Suppressor macrophage treated with lipopolysaccharide for 4 hours (primary cell): ENCODE data around the gene MMP1.

ENCODE experiments used
- DNase-seq: peaks from one replicate; pipeline ENCODE4 v3.0.0-alpha.2; 2020

Gene MMP1

DNA sequence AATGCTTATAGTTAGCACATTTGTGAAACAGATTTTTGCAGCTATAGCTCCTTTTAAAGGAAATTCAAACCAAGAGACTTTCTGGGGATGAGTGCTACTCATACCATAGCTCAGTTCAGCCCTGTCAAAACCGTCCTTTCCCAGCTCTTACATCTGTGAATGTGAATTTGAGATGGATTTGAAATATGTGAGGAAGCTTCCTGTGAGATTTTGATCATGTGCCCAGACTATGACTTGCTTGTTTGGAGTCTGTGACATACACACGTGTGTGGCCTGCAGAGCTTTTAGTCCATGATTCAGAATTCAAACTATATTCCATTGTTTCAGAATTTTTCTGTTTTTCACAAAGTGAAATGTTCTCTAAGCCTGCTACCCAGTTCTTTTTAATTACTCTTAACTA lies 4.4 kb upstream of the MMP1 start:
- no peak for DNase-seq

DNA sequence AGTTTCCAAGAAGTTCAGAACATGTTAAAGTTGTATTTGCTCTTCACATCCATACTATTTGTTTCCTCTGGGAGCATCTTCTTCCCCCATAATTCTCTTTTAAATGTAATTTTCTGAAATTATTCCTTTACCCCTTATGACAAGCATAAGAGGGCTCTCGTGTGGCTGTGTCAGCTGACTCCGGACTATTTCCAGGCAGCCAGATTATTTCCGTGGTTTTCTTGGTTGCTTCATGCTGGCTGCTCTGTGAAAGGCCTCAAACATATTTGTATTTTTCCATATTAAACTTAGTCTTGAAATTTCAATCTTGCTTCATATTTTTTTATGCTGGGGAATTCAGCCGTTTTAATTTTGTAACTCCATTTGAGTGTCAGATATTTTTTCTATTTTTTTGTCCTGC lies 2.8 kb upstream of the MMP1 start:
- no peak for DNase-seq

DNA sequence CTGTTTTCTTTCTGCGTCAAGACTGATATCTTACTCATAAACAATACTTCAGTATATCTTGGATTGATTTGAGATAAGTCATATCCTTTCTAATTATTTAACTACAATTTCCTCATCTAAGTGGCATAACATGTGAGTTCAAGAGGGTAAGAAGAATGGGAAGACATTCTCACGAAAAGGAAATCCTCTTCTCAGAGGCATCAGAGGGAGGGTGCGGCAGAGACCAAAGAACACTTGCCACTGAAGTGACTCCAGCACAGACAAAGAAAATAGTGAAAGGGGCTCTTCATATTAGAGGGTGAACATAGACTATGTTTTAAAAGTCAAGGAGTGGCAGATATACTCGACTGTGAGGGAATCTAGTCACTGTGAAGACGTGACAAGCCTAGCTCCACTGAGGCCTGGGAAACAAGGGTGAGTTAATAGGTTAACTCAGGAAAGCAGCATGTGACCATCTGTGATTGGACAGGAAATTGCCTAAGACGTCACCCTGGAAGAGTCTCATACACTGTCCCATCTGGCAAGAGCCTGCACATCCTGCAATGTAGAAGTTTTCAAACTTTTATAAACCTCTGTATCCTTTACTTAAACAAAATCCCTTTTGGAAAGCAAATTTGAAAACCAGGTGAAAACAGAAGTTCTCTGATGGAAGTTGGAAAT lies 1.9 kb upstream of the MMP1 start:
- DNase-seq: peak; percentile 9

DNA sequence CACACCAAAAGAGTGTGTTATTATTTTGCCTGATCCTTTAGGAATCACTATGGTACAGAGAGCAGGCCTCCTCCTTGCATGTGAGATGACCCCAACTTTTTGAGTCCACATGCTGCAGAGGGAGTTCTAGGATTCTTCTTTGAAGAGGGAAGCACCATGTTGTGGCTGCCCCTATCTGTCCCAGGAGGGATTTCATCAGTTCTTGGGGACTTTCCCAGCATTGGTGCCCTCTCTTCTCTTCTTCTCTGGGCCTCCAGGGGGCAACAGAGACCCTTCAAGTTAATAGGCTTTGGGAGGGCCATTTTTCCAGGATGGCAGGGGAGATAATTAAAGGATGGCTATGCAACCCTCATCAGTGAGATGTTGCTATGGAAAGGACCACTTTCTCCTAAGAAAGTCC lies 3.6 kb downstream of the MMP1 start:
- peak; percentile 71 for DNase-seq

DNA sequence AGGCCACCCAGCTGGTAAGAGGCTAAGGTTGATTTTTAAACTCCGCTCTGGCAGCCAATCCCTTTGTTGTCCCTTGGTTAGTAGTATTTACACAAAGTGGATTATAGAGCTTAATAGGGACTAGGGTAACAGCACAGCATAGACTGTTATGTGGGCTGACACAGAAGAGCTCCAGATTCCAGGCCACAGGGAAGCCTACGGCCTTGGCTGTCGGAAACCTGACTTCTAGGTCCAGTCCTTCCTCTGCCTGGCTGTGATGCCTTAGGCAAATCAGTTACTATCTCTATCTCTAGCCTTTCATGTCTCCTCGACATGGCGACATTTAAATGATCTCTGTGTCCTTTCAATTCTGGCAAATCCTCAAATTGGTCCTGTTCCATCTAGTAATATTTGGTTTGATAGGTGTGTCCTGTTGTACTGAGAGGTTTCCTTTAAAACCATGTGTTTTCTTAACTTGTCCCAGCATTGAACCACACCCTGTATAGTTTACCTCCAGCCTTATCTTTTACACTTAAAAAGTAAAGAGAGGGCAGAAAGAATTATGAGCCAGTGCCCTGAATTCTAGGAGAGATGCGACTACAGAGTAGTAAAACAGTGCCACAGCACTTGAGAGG lies 4.2 kb downstream of the MMP1 start:
- DNase-seq: no peak

DNA sequence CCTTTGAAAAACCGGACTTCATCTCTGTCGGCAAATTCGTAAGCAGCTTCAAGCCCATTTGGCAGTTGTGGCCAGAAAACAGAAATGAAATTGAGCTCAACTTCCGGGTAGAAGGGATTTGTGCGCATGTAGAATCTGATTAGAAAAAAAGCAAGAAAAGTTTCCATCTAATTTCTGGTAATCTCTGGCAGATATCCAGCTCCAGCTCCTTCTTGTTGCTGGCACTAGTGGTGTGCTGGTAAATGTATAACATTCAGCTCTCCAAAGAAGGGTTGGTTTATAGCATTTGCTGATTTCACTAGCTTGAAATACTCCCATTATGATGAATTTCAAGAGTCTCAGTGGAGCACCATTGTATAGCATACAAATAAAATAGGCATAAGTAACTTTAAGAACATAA lies 5.4 kb downstream of the MMP1 start:
- no peak for DNase-seq

DNA sequence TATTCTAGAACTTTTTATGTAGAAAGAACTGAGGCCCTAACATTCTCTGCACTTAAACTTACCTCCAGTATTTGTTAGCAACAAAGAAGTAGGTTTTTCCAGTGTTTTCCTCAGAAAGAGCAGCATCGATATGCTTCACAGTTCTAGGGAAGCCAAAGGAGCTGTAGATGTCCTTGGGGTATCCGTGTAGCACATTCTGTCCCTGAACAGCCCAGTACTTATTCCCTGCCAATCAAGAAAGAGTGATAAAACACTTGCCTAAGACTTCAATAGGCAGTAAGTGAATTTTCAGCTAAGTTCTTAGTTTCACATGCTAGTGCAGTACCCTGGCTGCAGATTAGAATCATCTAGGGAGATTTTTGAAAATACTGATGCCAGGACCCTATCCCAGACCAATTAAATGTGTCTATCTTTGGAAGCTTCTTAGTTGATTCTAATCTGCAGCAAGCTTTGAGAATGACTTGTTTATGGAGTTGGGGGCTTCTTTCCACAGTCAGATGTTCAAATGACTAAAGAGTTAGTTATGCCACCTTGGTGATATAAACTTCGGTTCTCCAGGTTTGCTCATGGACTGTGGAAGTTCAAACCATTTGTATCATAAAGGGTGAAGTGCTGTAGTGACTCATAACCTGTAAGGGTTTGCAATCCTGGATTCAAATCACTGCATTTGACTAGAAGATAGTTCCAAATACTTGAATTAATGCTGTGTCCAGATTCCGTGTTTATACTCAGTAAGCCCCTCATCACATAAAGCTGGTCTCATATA lies 6.5 kb downstream of the MMP1 start:
- no peak for DNase-seq

DNA sequence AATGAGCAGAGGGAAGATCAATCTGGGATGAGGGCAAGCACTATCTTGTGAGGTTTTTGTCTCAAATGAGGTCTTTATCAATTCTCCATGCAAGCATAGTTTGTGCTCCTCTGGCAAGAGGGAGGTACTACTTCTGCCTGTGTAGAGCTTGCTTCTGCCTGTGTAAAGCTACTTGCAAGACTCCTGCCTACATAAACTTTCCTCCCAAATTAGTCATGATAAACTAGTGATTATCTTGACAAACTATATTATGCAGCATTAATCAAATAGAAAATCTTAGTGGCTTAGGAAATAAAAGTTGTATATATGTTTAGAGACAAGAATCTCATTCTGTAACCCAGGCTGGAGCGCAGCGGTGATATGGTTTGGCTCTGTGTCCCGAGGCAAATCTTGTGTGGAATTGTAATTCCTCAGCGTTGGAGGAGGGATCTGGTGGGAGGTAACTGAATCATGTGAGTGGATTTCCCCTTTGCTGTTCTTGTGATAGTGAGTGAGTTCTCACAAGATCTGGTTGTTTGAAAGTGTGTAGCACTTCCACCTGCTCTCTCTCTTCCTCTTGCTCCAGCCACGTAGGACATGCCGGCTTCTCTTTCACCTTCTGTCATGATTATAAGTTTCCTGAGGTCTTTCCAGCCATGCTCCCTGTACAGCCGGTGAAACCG lies 9.5 kb downstream of the MMP1 start:
- DNase-seq: no peak

GRCh38 chr11:102784380-102784779 lies 13.6 kb downstream of the MMP1 start:
- DNase-seq: no peak

DNA sequence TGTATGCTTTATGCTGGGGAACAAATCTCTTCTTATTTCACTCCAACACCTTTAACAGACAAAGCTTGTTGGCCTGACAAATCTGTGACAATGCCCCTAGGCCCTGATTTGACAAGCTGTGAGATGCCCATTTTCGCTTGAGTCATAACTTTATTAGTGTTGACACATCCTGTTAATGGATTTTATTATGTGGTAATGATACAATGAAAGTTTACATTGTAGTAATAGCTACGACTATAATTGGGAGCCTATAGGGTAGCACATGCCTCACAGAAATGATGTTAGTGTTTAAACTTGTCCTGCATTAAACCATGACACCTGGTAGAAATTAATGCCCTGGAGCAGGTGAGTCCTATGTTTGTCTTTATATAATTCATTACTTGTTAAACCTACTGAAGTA lies 14.2 kb downstream of the MMP1 start:
- no peak for DNase-seq

DNA sequence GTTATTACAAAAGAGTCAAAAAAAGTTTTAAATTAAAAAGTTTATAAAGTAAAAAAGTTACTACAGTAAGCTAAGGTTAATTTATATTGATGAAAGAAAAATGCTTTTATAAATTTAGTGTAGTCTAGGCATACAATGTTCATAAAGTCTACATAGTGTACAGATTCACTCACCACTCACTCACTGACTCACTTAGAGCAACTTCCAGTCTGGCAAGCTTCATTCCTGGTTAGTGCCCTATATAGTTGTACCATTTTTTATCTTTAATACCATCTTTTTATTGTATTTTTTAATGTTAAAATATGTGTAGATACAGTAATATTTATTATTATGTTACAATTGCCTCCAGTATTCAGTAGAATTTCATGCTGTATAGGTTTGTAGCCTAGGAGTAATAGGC lies 14.9 kb downstream of the MMP1 start:
- DNase-seq: no peak

DNA sequence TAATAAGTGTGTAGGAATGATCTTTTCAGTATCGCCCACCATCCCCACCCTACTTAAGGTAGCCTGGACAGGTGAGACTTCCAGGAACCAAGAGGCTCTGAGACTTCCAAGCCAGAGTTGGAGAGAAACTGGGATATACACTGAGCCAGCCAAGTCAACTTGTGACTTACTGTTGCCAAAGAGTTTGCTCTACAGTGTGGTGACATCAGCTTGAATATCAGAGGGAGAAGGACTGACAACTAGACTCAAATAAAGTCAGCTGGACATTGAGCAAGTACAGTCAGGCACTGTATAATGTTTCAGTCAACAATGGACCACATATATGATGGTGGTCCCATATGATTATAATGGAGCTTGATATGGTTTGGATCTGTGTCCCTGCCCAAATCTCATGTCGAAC lies 16.3 kb downstream of the MMP1 start:
- peak; percentile 24 for DNase-seq

DNA sequence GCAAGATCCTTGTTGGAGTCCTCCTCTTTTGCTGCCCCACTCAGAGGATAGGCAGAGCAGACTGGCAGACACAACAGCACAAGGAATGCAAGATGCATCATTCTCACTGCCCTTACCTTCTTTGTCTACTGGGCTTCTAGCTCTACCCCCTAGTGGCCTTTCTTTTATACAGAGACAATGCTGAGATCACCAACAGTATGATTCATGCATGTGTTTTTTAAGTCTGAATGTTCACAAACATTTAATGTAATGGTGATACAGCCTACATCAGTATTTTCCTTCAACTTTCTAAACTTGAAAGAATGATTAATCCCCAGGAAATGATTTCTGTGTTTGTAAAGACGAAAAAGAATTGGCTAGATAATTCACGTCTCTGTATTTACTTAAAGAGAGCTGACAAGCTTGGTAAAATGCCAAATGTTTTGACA lies 17.5 kb downstream of the MMP1 start, which contains the start of gene MMP10:
MMP10 (minus strand) TSS at position 138 of the 428 bp plus-strand sequence; CDS start at position 101, 37 bp downstream.
- peak; percentile 44 for DNase-seq

DNA sequence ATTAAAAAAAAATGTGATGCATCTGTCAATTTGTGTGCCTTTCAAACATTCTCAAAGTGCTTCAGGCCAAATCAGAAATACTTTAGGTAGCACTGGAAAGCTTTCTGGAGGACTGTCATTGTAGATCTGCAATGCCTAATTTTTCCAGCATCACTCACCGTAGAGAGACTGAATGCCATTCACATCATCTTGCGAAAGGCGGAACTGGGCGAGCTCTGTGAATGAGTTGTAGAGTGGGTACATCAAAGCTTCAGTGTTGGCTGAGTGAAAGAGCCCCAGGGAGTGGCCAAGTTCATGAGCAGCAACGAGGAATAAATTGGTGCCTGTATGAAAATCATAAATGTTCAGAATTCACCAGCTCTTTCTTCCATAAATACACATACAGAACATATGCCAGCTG lies 21.5 kb downstream of the MMP1 start:
- DNase-seq: no peak

DNA sequence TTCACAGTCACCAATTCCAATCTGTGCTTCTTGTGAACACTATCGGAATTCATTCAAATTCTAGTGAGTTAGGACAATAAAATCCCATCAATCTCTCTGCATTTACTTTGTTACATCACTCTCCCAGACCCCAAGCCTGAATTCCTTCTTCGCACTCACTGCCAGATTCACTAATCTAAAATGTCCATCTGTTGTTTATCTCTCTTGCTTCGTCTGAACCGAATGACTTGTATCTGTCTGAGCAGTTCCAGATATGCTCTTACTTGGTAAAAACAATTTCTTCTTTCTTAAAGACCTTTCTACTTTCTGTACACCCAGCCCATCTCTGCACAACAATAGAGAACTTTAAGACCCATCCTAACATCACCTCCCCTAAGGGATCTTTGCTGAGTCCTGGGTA lies 24.6 kb downstream of the MMP1 start:
- DNase-seq: no peak

DNA sequence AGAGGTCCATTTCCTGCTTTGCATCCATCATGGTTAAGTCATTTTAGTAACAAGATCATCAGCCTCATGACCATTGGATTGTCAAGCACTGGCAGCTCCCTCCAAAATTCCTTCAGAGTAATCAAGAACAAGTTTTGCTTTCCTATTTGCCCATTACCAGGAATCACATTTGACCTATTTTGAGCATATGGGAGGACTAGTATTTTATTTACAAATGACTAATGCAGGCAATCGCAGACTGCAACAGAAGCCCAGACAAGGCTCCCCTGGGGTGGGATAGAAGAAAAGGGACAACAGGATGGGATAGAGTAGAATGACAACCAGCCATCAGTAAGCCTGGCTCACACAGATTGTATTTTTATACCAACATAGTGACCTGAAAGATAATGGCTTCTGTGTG lies 26.6 kb downstream of the MMP1 start:
- DNase-seq: no peak

- no peak for DNase-seq
These were observed 27.8 kb downstream of the MMP1 start for GRCh38 chr11:102770191-102770590.

- DNase-seq: no peak
These were observed 30.2 kb downstream of the MMP1 start for GRCh38 chr11:102767800-102768199.

GRCh38 chr11:102763440-102763839 lies 34.5 kb downstream of the MMP1 start:
- no peak for DNase-seq

DNA sequence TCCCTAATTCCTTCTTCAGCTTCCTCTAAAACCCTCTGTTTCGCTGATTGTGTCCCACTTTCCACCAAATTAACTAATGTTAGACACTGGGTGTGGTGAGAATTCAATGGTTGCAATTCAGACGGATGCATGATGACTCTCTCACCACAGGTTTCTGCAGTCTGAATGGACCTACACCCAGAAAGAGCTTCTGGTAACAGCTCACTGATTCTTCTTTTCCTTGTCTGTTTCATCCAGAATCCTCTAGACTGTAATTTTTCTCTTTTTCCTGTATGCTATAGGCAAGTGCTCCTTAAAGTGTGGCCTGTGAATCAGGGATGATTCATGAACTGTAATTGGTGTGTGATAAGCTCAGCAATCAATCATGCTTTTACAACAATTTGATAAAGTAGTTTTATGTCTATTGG lies 35.6 kb downstream of the MMP1 start:
- DNase-seq: peak; percentile 30

DNA sequence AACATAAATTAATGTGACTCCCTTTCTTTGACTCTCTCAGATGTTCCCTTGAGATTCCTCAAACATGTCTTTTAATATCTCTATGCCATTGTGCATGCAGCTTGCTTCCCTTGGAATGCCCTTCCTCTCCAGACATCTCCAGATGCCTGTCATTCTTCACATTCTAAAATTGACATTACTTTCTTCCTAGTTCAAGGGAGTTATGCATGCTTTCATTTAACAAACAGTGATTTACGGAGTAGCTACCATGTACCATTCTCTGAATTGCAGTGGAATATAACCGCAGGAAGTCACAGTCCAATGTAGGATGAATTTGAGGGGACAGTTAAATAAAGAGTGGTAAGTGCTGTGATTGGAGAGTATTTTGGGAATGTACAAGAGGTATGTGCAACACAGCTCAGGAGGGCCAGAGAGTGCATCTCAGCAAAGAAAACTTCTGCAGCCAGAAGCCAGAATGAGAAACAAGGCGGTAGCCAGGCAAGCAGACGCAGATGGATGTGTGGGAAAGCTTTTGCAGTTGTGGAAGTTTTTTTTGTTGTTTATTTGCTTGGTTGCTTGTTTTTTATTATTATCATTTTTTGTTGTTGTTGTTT lies 36.2 kb downstream of the MMP1 start:
- no peak for DNase-seq

DNA sequence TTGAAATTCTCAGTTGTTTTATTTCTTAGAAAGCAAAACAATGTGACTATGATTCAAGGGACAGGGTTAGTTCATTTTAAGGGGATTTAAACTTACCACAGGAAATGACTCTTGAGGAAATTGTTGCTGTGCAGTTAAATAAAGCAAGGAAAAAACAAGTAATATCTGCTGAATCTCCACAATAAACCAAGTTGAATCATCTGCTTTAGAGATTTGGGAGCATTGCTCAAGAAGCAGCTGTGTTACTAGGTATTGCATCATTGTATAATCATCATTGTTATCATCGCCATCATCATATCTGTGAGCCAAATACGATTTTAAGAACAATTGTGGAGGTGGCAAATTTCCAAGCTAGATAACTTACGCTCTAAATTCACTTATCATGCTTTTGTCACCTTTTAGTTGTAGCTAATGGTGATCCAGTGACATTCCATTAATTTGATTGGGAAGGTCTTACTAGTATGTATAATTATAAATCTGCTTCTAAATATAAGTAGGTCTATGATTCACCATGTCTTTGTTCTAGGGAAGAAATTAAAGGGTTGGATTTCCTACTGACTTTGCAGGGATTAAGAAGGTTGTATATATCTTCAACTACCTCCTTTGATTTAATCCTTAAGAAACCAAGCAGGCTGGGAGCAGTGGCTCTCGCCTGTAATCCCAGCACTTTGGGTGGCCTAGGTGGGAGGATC lies 37.5 kb downstream of the MMP1 start:
- DNase-seq: peak; percentile 90
